ENCODE results near the gene MRPL34. TPM values are rescaled to one million over a fixed set of nuclear protein-coding genes. Genes with fewer than 3 reads are reported as not detected.

MRPL34 gene
- total and polyA plus RNA-seq, 9 of the 15 experiments (the other 6 are each of a cell fraction or from before 2014, with no cell fraction given) = 11.5 to 256 (median 72.5) TPM

DNA sequence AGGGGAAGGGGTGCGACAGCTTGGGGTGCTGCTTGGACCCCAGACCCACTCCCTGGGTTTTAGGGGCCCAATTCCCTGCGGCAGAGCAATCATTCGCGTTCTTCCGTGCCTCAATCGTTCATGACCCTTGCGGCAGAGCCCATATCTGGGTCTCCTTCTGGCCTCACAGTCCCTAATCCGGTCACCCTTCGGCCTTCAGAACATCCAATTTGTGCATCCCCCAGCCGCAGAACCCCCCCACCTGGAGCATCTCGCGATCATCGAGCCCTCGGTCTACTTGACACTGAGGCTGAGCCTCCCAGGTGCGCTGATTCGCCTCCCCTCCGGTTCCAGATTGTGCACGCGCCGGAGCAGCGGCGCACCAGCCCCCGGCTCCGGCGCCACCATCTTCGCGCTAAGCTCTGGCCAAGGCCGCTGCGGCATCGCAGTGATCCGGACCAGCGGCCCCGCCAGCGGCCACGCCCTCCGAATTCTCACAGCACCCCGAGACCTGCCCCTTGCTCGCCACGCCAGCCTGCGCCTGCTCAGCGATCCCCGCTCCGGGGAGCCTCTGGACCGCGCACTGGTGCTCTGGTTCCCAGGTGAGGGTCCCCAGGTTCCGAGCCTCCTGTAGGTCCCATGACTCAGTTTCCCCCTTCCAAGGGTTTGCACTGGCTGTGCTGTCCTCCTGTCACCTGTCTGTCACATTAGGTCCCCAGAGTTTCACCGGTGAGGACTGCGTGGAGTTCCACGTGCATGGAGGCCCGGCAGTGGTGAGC lies 32.2 kb downstream of the MRPL34 start:
- peaks cover 24 to 72% of the 10 kb centered on the region in 2 experiments; a peak in 4 of 5 replicates for H3K4me1 ChIP-seq (replicated peaks in 1 of 2; ENCODE audit: control insufficient read depth in 2 of 2, insufficient read depth in 2 of 2, low read length in 2 of 2)
- peaks cover 28% of the 10 kb centered on the region; the same call in 1 of the 3 replicates for H3K36me3 ChIP-seq (ENCODE audit: control insufficient read depth, insufficient read depth, low read length)
- peaks cover 24% of the 10 kb centered on the region for H3K79me2 ChIP-seq (ENCODE audit: control insufficient read depth, insufficient read depth, low read length)
- no peaks in the 10 kb centered on the region; the same call in 1 of the 2 replicates for H3K9me3 ChIP-seq (replicated peaks; ENCODE audit: control insufficient read depth, insufficient read depth, low read depth, low read length)
- peak; percentile 72 to 88 (median 86) for DNase-seq (ENCODE audit: extremely low read depth in 1 of 4, low spot score in 3 of 4)
- CTCF ChIA-PET (ENCODE audit: low intra/inter-chr PET ratio) = interaction anchor here (0.5 to 0.6 kb wide), 2 partner anchors 58 to 393 kb away, joined by 3 read pairs; no protein-coding TSS in a partner anchor
- H2AFZ ChIP-seq (ENCODE audit: low read depth, low read length) = peak overlapping the region; percentile 95
- H4K20me1 ChIP-seq (replicated peaks; ENCODE audit: control insufficient read depth, insufficient read depth, low read length) = no peaks in the 10 kb centered on the region; the same call in 1 of the 2 replicates
- no peak for FAIRE-seq
- peak; percentile 21 for ATAC-seq
- POLR2A ChIA-PET = interaction anchor here (0.5 to 0.7 kb wide), 5 partner anchors 68 to 1206 kb away, joined by 3 to 4 read pairs (median 3); partner anchors contain the start of gene BST2
- in situ Hi-C loops (cut with MboI) (no loop called here), intact Hi-C loops (cut with micrococcal nuclease) (no loop called here)
- H3K9ac ChIP-seq (ENCODE audit: insufficient read depth in 1 of 2, low read depth in 2 of 2, low read length in 2 of 2) = peak overlapping the region; percentile 81 to 90
- peak overlapping the region; percentile 96 for H3K4me2 ChIP-seq (ENCODE audit: insufficient read depth, low read length)
- no peaks in the 10 kb centered on the region for H3K9me1 ChIP-seq (ENCODE audit: control insufficient read depth, insufficient read depth, low read length)
- peak overlapping the region; percentile 84 for H3K4me3 ChIP-seq
- 3% methylated on average over 50 of the region's 50 CpGs for WGBS (ENCODE audit: insufficient coverage, low coverage, missing lambda C conversion rate)
- peak overlapping the region; percentile 87 for H3K27ac ChIP-seq (ENCODE audit: extremely low read depth, low read depth, low read length)
- no peaks in the 10 kb centered on the region for H3K27me3 ChIP-seq (ENCODE audit: control insufficient read depth in 2 of 2, insufficient read depth in 2 of 2, low read length in 2 of 2)
- BruUV-seq (replicated peaks) = TSS peak; percentile 74
- TF ChIP-seq TAL1 (IDR thresholded peaks at IDR 0.05) = 0 out of 2 replicates have a peak, but pooled peaks have one; percentile 2
- TF ChIP-seq HMGN3 (IDR thresholded peaks at IDR 0.05; ENCODE audit: borderline replicate concordance, extremely low read depth, insufficient read length, low read depth, low read length) = peak; percentile 86
- TF ChIP-seq ZFPM2 (CRISPR knock-in tag; IDR thresholded peaks at IDR 0.05) = 0 out of 2 replicates have a peak, but pooled peaks have one; percentile 83
- TF ChIP-seq NFATC3 (IDR thresholded peaks at IDR 0.05) = no peak
- TF ChIP-seq POLR2AphosphoS5 (IDR thresholded peaks at IDR 0.05; ENCODE audit: control insufficient read depth, insufficient read depth, low read depth, low read length) = no peak
- 0 out of 2 replicates have a peak, but pooled peaks have one; percentile 14 for TF ChIP-seq MXI1 (IDR thresholded peaks at IDR 0.05; ENCODE audit: low read depth, low read length)
- TF ChIP-seq, protein P1, sequence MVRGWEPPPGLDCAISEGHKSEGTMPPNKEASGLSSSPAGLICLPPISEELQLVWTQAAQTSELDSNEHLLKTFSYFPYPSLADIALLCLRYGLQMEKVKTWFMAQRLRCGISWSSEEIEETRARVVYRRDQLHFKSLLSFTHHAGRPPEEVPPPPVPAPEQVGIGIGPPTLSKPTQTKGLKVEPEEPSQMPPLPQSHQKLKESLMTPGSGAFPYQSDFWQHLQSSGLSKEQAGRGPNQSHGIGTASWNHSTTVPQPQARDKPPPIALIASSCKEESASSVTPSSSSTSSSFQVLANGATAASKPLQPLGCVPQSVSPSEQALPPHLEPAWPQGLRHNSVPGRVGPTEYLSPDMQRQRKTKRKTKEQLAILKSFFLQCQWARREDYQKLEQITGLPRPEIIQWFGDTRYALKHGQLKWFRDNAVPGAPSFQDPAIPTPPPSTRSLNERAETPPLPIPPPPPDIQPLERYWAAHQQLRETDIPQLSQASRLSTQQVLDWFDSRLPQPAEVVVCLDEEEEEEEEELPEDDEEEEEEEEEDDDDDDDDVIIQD (CRISPR knock-in tag; IDR thresholded peaks at IDR 0.05) = no peak
- TF ChIP-seq, protein P2, sequence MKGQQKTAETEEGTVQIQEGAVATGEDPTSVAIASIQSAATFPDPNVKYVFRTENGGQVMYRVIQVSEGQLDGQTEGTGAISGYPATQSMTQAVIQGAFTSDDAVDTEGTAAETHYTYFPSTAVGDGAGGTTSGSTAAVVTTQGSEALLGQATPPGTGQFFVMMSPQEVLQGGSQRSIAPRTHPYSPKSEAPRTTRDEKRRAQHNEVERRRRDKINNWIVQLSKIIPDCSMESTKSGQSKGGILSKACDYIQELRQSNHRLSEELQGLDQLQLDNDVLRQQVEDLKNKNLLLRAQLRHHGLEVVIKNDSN (CRISPR knock-in tag; IDR thresholded peaks at IDR 0.05) = no peak; the same call in 1 of the 2 replicates
- TF ChIP-seq, protein P3, sequence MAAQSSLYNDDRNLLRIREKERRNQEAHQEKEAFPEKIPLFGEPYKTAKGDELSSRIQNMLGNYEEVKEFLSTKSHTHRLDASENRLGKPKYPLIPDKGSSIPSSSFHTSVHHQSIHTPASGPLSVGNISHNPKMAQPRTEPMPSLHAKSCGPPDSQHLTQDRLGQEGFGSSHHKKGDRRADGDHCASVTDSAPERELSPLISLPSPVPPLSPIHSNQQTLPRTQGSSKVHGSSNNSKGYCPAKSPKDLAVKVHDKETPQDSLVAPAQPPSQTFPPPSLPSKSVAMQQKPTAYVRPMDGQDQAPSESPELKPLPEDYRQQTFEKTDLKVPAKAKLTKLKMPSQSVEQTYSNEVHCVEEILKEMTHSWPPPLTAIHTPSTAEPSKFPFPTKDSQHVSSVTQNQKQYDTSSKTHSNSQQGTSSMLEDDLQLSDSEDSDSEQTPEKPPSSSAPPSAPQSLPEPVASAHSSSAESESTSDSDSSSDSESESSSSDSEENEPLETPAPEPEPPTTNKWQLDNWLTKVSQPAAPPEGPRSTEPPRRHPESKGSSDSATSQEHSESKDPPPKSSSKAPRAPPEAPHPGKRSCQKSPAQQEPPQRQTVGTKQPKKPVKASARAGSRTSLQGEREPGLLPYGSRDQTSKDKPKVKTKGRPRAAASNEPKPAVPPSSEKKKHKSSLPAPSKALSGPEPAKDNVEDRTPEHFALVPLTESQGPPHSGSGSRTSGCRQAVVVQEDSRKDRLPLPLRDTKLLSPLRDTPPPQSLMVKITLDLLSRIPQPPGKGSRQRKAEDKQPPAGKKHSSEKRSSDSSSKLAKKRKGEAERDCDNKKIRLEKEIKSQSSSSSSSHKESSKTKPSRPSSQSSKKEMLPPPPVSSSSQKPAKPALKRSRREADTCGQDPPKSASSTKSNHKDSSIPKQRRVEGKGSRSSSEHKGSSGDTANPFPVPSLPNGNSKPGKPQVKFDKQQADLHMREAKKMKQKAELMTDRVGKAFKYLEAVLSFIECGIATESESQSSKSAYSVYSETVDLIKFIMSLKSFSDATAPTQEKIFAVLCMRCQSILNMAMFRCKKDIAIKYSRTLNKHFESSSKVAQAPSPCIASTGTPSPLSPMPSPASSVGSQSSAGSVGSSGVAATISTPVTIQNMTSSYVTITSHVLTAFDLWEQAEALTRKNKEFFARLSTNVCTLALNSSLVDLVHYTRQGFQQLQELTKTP (IDR thresholded peaks at IDR 0.05; ENCODE audit: low read depth in 1 of 2, partially characterized antibody in 2 of 2) = no peak
- TF ChIP-seq, protein P4, sequence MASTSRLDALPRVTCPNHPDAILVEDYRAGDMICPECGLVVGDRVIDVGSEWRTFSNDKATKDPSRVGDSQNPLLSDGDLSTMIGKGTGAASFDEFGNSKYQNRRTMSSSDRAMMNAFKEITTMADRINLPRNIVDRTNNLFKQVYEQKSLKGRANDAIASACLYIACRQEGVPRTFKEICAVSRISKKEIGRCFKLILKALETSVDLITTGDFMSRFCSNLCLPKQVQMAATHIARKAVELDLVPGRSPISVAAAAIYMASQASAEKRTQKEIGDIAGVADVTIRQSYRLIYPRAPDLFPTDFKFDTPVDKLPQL (IDR thresholded peaks at IDR 0.05; ENCODE audit: extremely low read depth, insufficient read length) = no peak
- no peak for TF ChIP-seq LARP7 (IDR thresholded peaks at IDR 0.05)
- TF ChIP-seq BDP1 (IDR thresholded peaks at IDR 0.05; ENCODE audit: insufficient read depth, insufficient read length) = no peak
- TF ChIP-seq ZNF507 (tag; conservative IDR thresholded peaks at IDR 0.05) = no peak
- TF ChIP-seq NCOA1 (IDR thresholded peaks at IDR 0.05; ENCODE audit: low read depth) = no peak

Measured in K562 (cell line).